GM12891 (cell line): ENCODE measurements around the gene SARDH.

Experiments used
- PAX5 ChIP-seq: IDR thresholded peaks from 2 replicates; pipeline ENCODE4 v1.6.1; 2011; ENCODE audit warnings: low read length, moderate library complexity, mild to moderate bottlenecking; ENCODE audit not compliant: insufficient read depth, severe bottlenecking
- POLR2A ChIP-seq: IDR thresholded peaks from 2 replicates; pipeline ENCODE4 v1.6.1; 2011; ENCODE audit warnings: low read depth, low read length, control low read depth
- POLR2AphosphoS5 ChIP-seq: IDR thresholded peaks from 2 replicates; pipeline ENCODE4 v1.6.1; 2011; ENCODE audit warnings: low read depth, low read length, control low read depth
- TAF1 ChIP-seq: IDR thresholded peaks from 2 replicates; pipeline ENCODE4 v1.6.1; 2011; ENCODE audit warnings: low read depth, low read length, control low read depth

GRCh38 chr9:133713960-133714495 lies 24.1 kb downstream of the SARDH start:
- no peak for TF ChIP-seq POLR2A
- TF ChIP-seq POLR2AphosphoS5: no peak
- no peak for TF ChIP-seq PAX5
- TF ChIP-seq TAF1: no peak
